ENCODE measurements around the gene AGXT.

GRCh38 chr2:240919161-240919781 lies 50.6 kb downstream of the AGXT start:
- TF ChIP-seq CTCF (IDR thresholded peaks at IDR 0.05) (no peak), POLR2A (IDR thresholded peaks at IDR 0.05) (no peak)

Measured in Peyer's patch (tissue), 4 donors.